SK-N-SH treated with all-trans-retinoic acid at 6 μM for 48 hours (cell line): ENCODE data around the gene DACT3.

Source experiments
- ARNTL ChIP-seq: fragments of 450-650 bp; formaldehyde crosslinking; IDR thresholded peaks from 2 replicates; pipeline ENCODE4 v1.5.0; 2020; ENCODE audit warnings: low read depth, mild to moderate bottlenecking, moderate library complexity, borderline replicate concordance
- CREB5 ChIP-seq: fragments of 250-450 bp; sonication (Bioruptor Pico); IDR thresholded peaks from 2 replicates; pipeline ENCODE4 v1.5.1; 2020; ENCODE audit warnings: low read depth, mild to moderate bottlenecking, moderate library complexity
- GLIS3 ChIP-seq: fragments of 250-450 bp; sonication (Bioruptor Pico); IDR thresholded peaks from 2 replicates; pipeline ENCODE4 v1.5.0; 2020; ENCODE audit warnings: mild to moderate bottlenecking, moderate library complexity
- PATZ1 ChIP-seq: fragments of 250-450 bp; sonication (Bioruptor Pico); IDR thresholded peaks from 2 replicates; pipeline ENCODE4 v1.8.0; 2020; ENCODE audit warnings: mild to moderate bottlenecking, moderate library complexity, borderline replicate concordance
- PPARA ChIP-seq: fragments of 250-450 bp; sonication (Bioruptor Pico); IDR thresholded peaks from 2 replicates; pipeline ENCODE4 v1.5.0; 2020; ENCODE audit warnings: mild to moderate bottlenecking, borderline replicate concordance
- SNAI2 ChIP-seq: fragments of 250-450 bp; sonication (Bioruptor Pico); IDR thresholded peaks from 2 replicates; pipeline ENCODE4 v1.5.0; 2020; ENCODE audit warnings: mild to moderate bottlenecking, moderate library complexity
- TCF4 ChIP-seq: fragments of 250-450 bp; sonication (Bioruptor Pico); IDR thresholded peaks from 2 replicates; pipeline ENCODE4 v1.8.0; 2021; ENCODE audit warnings: mild to moderate bottlenecking, moderate library complexity, borderline replicate concordance
- TOX ChIP-seq: fragments of 250-450 bp; sonication (Bioruptor Pico); IDR thresholded peaks from 2 replicates; pipeline ENCODE4 v1.8.0; 2021; ENCODE audit warnings: mild to moderate bottlenecking, moderate library complexity, borderline replicate concordance
- TSHZ2 ChIP-seq: fragments of 250-450 bp; sonication (Bioruptor Pico); IDR thresholded peaks from 2 replicates; pipeline ENCODE4 v1.5.0; 2020; ENCODE audit warnings: mild to moderate bottlenecking, moderate library complexity
- ZC3H10 ChIP-seq: fragments of 250-450 bp; sonication (Bioruptor Pico); IDR thresholded peaks from 2 replicates; pipeline ENCODE4 v1.5.1; 2021; ENCODE audit warnings: mild to moderate bottlenecking, moderate library complexity
- ZFP3 ChIP-seq: fragments of 250-450 bp; sonication (Bioruptor Pico); IDR thresholded peaks from 2 replicates; pipeline ENCODE4 v1.5.0; 2020; ENCODE audit warnings: mild to moderate bottlenecking, moderate library complexity
- ZFP30 ChIP-seq: fragments of 450-650 bp; formaldehyde crosslinking; IDR thresholded peaks from 2 replicates; pipeline ENCODE4 v1.5.0; 2022; ENCODE audit warnings: mild to moderate bottlenecking, moderate library complexity
- ZNF565 ChIP-seq: fragments of 450-650 bp; formaldehyde crosslinking; conservative IDR thresholded peaks from 2 replicates; pipeline ENCODE4 v1.5.0; 2020; ENCODE audit warnings: low read depth, mild to moderate bottlenecking, moderate library complexity
- ZNF70 ChIP-seq: fragments of 450-650 bp; formaldehyde crosslinking; IDR thresholded peaks from 2 replicates; pipeline ENCODE4 v1.5.0; 2020; ENCODE audit warnings: mild to moderate bottlenecking, moderate library complexity

GRCh38 chr19:46656541-46656940, 4.4 kb downstream of the DACT3 start:
- TF ChIP-seq ZC3H10 (CRISPR knock-in tag) (no peak), SNAI2 (no peak), ZFP30 (CRISPR knock-in tag) (no peak), TCF4 (CRISPR knock-in tag) (no peak), ZNF70 (CRISPR knock-in tag) (no peak), GLIS3 (CRISPR knock-in tag) (no peak), ZFP3 (CRISPR knock-in tag) (no peak), TOX (CRISPR knock-in tag) (no peak), CREB5 (no peak), PPARA (CRISPR knock-in tag) (no peak), PATZ1 (CRISPR knock-in tag) (no peak), TSHZ2 (CRISPR knock-in tag) (no peak), ZNF565 (no peak), ARNTL (CRISPR knock-in tag) (no peak)
